CD4-positive, CD25-positive, alpha-beta regulatory T cell (primary cell): ENCODE measurements around the gene CERS6. TPM values are rescaled to one million over a fixed set of nuclear protein-coding genes. Genes with fewer than 3 reads are reported as not detected.

Source experiments
- ATAC-seq, 2 donors: fragments of 150-1000 bp; cut with Tn5 transposase; one replicate each; pipeline ENCODE4 v1.10.0; 2021; ENCODE audit warnings: low read depth in 2 of 2, moderate number of reproducible peaks in 2 of 2, moderate library complexity in 1 of 2
- DNase-seq, 3 donors: peaks; one replicate each; pipeline versions ENCODE4 v3.0.0 to v3.0.0-alpha.2; 2012 to 2022; ENCODE audit warnings: mixed read lengths in 1 of 3
- H3K27ac ChIP-seq: one replicate; pipeline ENCODE4 v1.7.0; 2013; ENCODE audit warnings: mild to moderate bottlenecking, low read length; ENCODE audit not compliant: insufficient read depth, poor library complexity, severe bottlenecking
- H3K27me3 ChIP-seq: one replicate; pipeline ENCODE4 v1.7.0; 2013; ENCODE audit warnings: low read length; ENCODE audit not compliant: control insufficient read depth, insufficient read depth
- H3K36me3 ChIP-seq: one replicate; pipeline ENCODE4 v1.7.0; 2013; ENCODE audit warnings: mild to moderate bottlenecking, low read length, moderate library complexity; ENCODE audit not compliant: control insufficient read depth, insufficient read depth
- H3K4me1 ChIP-seq: 2 replicates; pipeline ENCODE4 v1.7.0; 2013; ENCODE audit warnings: mild to moderate bottlenecking, low read length; ENCODE audit not compliant: insufficient read depth, control insufficient read depth, poor library complexity, severe bottlenecking
- H3K4me3 ChIP-seq: one replicate; pipeline ENCODE4 v1.7.0; 2013; ENCODE audit warnings: low read depth, mild to moderate bottlenecking, low read length, moderate library complexity
- H3K9me3 ChIP-seq, 2 experiments: 1 replicate in 1 of 2; 2 replicates in 1 of 2; pipeline ENCODE4 v1.7.0; 2013; ENCODE audit warnings: low read length in 2 of 2, mild to moderate bottlenecking in 1 of 2, moderate library complexity in 1 of 2; ENCODE audit not compliant: control insufficient read depth in 2 of 2
- H3K27ac Mint-ChIP-seq, 3 donors: one replicate each; pipeline ENCODE4 v1.8.0; 2020 to 2022; ENCODE audit warnings: mild to moderate bottlenecking in 3 of 3, mixed read lengths in 3 of 3, moderate library complexity in 2 of 3
- H3K27me3 Mint-ChIP-seq: one replicate; pipeline ENCODE4 v1.8.0; 2022; ENCODE audit warnings: mild to moderate bottlenecking, mixed read lengths
- H3K36me3 Mint-ChIP-seq: one replicate; pipeline ENCODE4 v1.8.0; 2020; ENCODE audit warnings: mixed read lengths
- H3K4me1 Mint-ChIP-seq, 4 donors: one replicate each; pipeline ENCODE4 v1.8.0; 2020 to 2022; ENCODE audit warnings: mixed read lengths in 4 of 4, mild to moderate bottlenecking in 1 of 4
- H3K4me3 Mint-ChIP-seq, 4 donors: one replicate each; pipeline ENCODE4 v1.8.0; 2020 to 2022; ENCODE audit warnings: mild to moderate bottlenecking in 4 of 4, mixed read lengths in 4 of 4, moderate library complexity in 3 of 4
- H3K9me3 Mint-ChIP-seq, 7 donors: one replicate each; pipeline ENCODE4 v1.8.0; 2020 to 2022; ENCODE audit warnings: mixed read lengths in 7 of 7, mild to moderate bottlenecking in 3 of 7, moderate library complexity in 2 of 7
- polyA plus RNA-seq, 4 donors: library from polyadenylated mRNA; unstranded; fragments of 300-500 nt; fragmentation: Illumina TruSeq; gene quantifications; one replicate each; pipeline ENCODE4 v1.2.3, GENCODE V29; 2021
- total RNA-seq: library from RNA; stranded (reverse); gene quantifications from one replicate; pipeline ENCODE4 v1.2.3, GENCODE V29; 2022

CERS6 gene
- total and polyA plus RNA-seq, 5 donors from 2014 or later = 1.3 to 5.3 (median 3.6) TPM

DNA sequence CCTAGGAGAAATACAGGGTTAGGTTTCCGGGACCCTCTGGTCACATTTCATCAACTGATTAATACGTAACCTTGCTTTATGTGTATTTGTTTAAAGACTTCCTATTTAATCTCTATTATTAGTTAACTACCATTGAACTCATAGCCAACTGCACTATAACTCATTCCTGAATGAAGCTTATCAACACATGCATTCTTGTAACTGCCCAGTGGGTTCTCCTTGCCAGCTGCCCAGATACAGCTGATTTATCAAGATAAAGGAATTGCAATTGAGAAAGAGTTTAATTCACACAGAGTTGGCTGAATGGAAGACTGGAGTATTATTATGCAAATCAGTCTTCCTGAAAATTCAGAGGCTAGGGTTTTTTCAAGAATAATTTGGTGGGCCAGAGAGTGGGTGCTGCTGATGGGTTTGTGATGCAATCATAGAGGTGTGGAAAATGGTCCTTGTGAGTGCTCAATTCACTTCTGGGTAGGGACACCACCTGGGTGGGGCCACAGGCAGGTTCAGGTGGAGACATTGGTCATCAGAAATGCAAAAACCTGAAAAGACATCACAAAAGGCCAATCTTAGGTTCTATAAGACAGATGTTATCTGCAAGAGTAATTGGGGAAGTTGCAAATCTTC lies 325.2 kb downstream of the CERS6 start:
- Mint-ChIP-seq H3K27me3 (no peaks in the 10 kb centered on the region), H3K4me3 (no peak overlapping the region), H3K27ac (no peak overlapping the region), H3K36me3 (no peaks in the 10 kb centered on the region), H3K9me3 (peaks cover 0 to under 1% (median 0%) of the 10 kb centered on the region in 7 donors), H3K4me1 (no peaks in the 10 kb centered on the region)
- ATAC-seq (no peak), DNase-seq (no peak)
- Histone ChIP-seq H3K4me1 (no peaks in the 10 kb centered on the region), H3K27ac (no peak overlapping the region), H3K27me3 (no peaks in the 10 kb centered on the region), H3K36me3 (no peaks in the 10 kb centered on the region), H3K9me3 (no peaks in the 10 kb centered on the region), H3K4me3 (no peak overlapping the region)

DNA sequence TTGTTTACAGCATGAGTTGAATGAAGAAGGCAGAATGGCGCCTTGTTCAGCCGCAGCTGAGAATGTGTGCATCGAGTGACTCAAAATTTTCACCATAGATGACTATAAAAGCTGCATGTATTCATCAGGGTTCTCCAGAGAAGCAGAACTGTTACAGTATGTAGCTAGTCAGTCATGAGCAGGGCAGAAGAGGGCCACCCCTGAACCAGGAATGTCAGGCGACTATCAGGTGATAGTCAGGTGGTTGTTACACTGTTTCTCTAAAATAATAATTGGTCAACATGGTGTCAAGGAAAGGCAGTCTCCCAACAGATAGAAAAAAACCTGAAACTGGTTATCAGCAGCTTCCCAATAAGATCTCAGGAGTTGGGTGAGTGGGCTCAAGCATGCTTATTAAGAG lies 326.2 kb downstream of the CERS6 start:
- H3K36me3 ChIP-seq = no peaks in the 10 kb centered on the region
- H3K4me3 ChIP-seq = no peak overlapping the region
- Mint-ChIP-seq H3K27me3 (no peaks in the 10 kb centered on the region), H3K27ac (no peak overlapping the region), H3K4me1 (no peaks in the 10 kb centered on the region), H3K9me3 (peaks cover 0 to 1% (median 0%) of the 10 kb centered on the region in 7 donors), H3K4me3 (no peak overlapping the region), H3K36me3 (no peaks in the 10 kb centered on the region)
- ATAC-seq (no peak), DNase-seq (no peak)
- no peaks in the 10 kb centered on the region for H3K27me3 ChIP-seq
- no peaks in the 10 kb centered on the region for H3K4me1 ChIP-seq
- H3K9me3 ChIP-seq = no peaks in the 10 kb centered on the region
- no peak overlapping the region for H3K27ac ChIP-seq

DNA sequence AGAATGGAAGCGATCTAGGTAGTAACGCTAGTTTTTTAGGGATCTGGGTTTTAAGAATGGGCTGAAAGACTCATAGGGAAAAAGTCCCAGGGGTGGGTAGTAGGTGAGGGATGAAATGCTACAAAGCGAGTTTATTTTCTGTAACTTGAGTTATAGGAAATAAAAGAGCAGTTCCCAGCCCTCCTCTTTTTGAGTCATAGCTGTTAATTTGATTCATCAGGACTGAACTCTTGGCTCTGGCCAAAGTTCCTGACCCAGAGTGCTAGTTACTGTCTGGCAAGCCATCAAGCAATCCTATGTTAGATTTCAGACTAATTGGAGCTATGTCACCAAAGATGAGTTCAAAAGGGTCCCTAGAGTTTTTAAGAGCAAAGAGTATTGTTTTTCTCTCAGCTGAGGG lies 328.9 kb downstream of the CERS6 start:
- H3K27ac ChIP-seq = no peak overlapping the region
- H3K27me3 ChIP-seq = no peaks in the 10 kb centered on the region
- no peak for DNase-seq
- H3K4me1 ChIP-seq = no peaks in the 10 kb centered on the region
- Mint-ChIP-seq H3K4me3 (no peak overlapping the region), H3K4me1 (peaks cover 0 to 2% (median 0%) of the 10 kb centered on the region in 4 donors), H3K36me3 (peaks cover 4% of the 10 kb centered on the region), H3K27ac (no peak overlapping the region), H3K27me3 (peaks cover 18% of the 10 kb centered on the region), H3K9me3 (peaks cover 0 to 7% (median 0%) of the 10 kb centered on the region in 7 donors)
- H3K9me3 ChIP-seq = no peaks in the 10 kb centered on the region
- no peak overlapping the region for H3K4me3 ChIP-seq
- H3K36me3 ChIP-seq = no peaks in the 10 kb centered on the region
- ATAC-seq = no peak

DNA sequence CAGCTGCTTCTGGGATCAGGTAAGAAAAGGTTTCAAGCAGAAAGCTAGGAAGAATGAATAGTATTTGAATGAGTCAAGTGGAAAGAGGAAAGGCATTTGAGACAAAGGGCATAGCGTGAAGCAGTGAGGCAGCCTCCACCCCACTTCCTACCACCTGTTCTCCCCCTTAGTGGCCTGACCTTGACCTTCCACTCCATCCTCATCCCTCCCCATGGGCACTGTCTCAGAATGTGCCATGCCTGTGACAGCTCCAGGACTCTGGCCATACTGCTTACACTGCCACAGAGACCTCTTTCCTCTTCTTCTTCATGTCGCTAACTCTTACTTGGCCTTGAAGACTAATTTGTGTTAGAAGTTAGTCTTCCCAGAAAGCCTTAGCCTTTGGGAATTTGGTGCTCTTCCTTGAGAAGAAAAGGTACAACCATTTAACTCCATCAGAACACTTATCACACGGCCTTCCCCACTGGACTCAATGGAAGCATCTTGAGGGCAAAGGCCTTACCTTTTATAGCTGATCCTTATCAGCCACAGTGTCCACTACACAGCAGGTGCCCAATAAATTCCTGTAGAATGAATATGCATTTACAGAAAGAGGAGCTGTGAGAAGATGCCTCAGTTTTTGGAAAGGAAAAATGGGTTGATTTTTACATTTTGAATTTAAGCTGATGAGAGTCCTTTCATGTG lies 331.2 kb downstream of the CERS6 start:
- no peaks in the 10 kb centered on the region for H3K9me3 ChIP-seq
- Mint-ChIP-seq H3K27me3 (peaks cover 18% of the 10 kb centered on the region), H3K4me3 (no peak overlapping the region), H3K4me1 (peaks cover 0 to 2% (median 0%) of the 10 kb centered on the region in 4 donors), H3K36me3 (peaks cover 4% of the 10 kb centered on the region), H3K27ac (no peak overlapping the region), H3K9me3 (peaks cover 0 to 7% (median 0%) of the 10 kb centered on the region in 7 donors)
- no peaks in the 10 kb centered on the region for H3K4me1 ChIP-seq
- DNase-seq = no peak
- ATAC-seq = no peak
- no peak overlapping the region for H3K27ac ChIP-seq
- H3K27me3 ChIP-seq = no peaks in the 10 kb centered on the region
- H3K36me3 ChIP-seq = no peaks in the 10 kb centered on the region
- H3K4me3 ChIP-seq = no peak overlapping the region

DNA sequence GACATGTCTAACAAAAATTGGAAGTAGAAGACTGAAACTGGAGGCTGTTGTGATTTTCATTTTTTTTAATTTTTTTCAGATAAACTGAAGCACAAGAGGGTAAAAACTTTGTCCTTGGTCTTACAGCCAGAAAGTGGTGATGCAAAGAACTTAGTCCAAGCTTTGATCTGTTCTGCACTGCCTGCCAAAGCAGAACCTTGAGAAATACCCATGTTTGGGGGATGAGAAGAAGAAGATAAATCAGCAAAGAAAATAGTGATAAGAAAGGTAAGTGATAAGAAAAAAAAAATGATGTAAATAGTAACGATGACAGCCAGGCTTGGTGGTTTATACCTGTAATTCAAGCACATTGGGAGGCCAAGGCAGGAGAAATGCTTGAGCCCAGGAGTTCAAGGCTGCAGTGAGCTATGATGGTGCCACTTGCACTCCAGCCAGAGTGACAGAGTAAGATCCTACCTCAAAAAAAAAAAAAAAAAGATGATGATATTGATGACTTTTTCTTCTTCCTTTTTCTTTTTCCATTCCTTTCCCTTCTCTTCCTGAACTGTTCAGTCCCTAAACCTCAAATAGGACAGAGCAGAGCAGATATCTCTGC lies 331.8 kb downstream of the CERS6 start:
- no peak overlapping the region for H3K4me3 Mint-ChIP-seq
- peaks cover 4% of the 10 kb centered on the region for H3K36me3 Mint-ChIP-seq
- Histone ChIP-seq H3K27me3 (no peaks in the 10 kb centered on the region), H3K4me1 (no peaks in the 10 kb centered on the region), H3K4me3 (no peak overlapping the region), H3K27ac (no peak overlapping the region), H3K36me3 (no peaks in the 10 kb centered on the region), H3K9me3 (no peaks in the 10 kb centered on the region)
- ATAC-seq (no peak), DNase-seq (no peak)
- H3K4me1 Mint-ChIP-seq = peaks cover 0 to 2% (median 0%) of the 10 kb centered on the region in 4 donors
- H3K27me3 Mint-ChIP-seq = peaks cover 18% of the 10 kb centered on the region
- no peak overlapping the region for H3K27ac Mint-ChIP-seq
- H3K9me3 Mint-ChIP-seq = peaks cover 0 to 7% (median 0%) of the 10 kb centered on the region in 7 donors

DNA sequence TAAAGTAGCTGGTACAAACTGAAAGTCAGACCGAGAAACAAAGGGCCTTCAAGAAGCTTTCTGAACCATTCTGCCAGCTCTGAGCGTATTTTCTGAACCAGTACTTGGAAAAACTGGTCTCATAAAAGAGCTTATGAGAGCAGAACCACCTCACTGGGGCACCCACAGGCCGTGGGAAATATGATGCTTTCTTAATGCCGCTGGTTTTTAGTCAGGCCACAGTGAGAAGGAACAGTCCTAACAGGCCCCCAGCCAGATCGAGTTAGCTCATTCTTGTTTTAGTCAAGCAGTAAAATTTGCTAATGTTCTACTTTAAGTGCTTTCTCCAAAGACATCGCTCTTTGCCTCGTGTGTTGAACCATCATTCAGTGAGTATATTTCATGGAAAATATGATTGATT lies 333.7 kb downstream of the CERS6 start:
- peaks cover 0 to 8% (median 0%) of the 10 kb centered on the region in 7 donors for H3K9me3 Mint-ChIP-seq
- H3K36me3 Mint-ChIP-seq = peaks cover 4% of the 10 kb centered on the region
- H3K27me3 Mint-ChIP-seq = peaks cover 23% of the 10 kb centered on the region

DNA sequence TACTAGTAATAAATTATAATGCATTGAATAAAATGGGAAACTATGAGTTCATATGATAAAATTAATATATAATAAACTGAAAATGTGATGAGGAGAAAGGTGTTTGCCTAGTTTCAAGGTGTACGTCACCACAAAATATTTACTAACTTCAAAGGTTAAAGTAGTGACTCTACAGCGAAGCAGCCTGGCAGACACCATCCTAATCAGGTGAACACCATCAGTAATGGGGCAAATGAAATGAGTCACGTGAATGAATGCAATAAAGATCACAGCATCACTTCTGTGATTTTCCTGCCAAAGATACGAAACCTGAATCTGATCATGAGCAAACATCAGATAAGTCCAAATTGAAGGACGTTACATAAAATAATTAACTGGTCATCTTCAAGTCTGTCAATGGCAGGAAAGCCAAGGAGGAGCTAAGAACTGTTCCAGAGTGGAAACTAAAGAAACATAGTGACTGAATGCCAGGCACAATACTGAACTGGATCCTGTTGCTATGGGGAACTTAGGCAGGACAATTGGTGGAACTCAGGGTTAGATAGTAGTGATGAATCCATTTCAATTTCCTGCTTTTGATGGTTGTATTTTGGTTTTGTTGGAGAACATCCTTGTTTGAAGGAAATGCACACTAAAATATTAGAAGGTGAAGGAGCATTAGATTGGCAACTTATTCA lies 334.3 kb downstream of the CERS6 start:
- no peaks in the 10 kb centered on the region for H3K4me1 ChIP-seq
- no peaks in the 10 kb centered on the region for H3K9me3 ChIP-seq
- DNase-seq (no peak), ATAC-seq (no peak)
- H3K4me3 ChIP-seq = no peak overlapping the region
- Mint-ChIP-seq H3K27ac (no peak overlapping the region), H3K27me3 (peaks cover 23% of the 10 kb centered on the region), H3K36me3 (peaks cover 4% of the 10 kb centered on the region), H3K4me3 (no peak overlapping the region), H3K4me1 (peaks cover 0 to 2% (median 0%) of the 10 kb centered on the region in 4 donors), H3K9me3 (peaks cover 0 to 8% (median 0%) of the 10 kb centered on the region in 7 donors)
- H3K27me3 ChIP-seq = no peaks in the 10 kb centered on the region
- no peaks in the 10 kb centered on the region for H3K36me3 ChIP-seq
- H3K27ac ChIP-seq = no peak overlapping the region

More for the DNA sequence above, 333.7 kb downstream of the CERS6 start:
- Histone ChIP-seq H3K4me1 (no peaks in the 10 kb centered on the region), H3K27ac (no peak overlapping the region), H3K27me3 (no peaks in the 10 kb centered on the region), H3K36me3 (no peaks in the 10 kb centered on the region), H3K9me3 (no peaks in the 10 kb centered on the region), H3K4me3 (no peak overlapping the region)
- Mint-ChIP-seq H3K4me3 (no peak overlapping the region), H3K4me1 (peaks cover 0 to 2% (median 0%) of the 10 kb centered on the region in 4 donors), H3K27ac (no peak overlapping the region)
- no peak for ATAC-seq
- no peak for DNase-seq
